ENCODE measurements around the gene ST14. TPM values are rescaled to one million over a fixed set of nuclear protein-coding genes. Genes with fewer than 3 reads are reported as not detected.

The ST14 gene
- polyA plus RNA-seq, 1 donor (not counting 4 experiments of a cell fraction or from before 2014, with no cell fraction given), result 45.8 TPM

- H3K9me1 ChIP-seq (ENCODE audit: control insufficient read depth, extremely low read depth, insufficient read depth, low read length), result no peaks in the 10 kb centered on the region
- H3K4me1 ChIP-seq (ENCODE audit: control insufficient read depth, extremely low read depth, insufficient read depth, low read length), result no peaks in the 10 kb centered on the region
- H3K27ac ChIP-seq (ENCODE audit: control insufficient read depth, insufficient read depth, low read length), result no peak overlapping the region
- H2AFZ ChIP-seq (ENCODE audit: control insufficient read depth, low read length), result no peak overlapping the region
- TF ChIP-seq EZH2 (IDR thresholded peaks at IDR 0.05; ENCODE audit: low read length) (no peak), CTCF (optimal IDR thresholded peaks at IDR 0.05 in 1 of 3, IDR thresholded peaks at IDR 0.05 in 1 of 3, conservative IDR thresholded peaks at IDR 0.05 in 1 of 3; ENCODE audit: extremely low read depth in 1 of 3, insufficient read depth in 2 of 3, low read length in 3 of 3) (no peak)
- FAIRE-seq, result no peak
- no peaks in the 10 kb centered on the region for H3K27me3 ChIP-seq (ENCODE audit: control insufficient read depth, extremely low read depth, insufficient read depth, low read length)
- no peak overlapping the region for H3K4me3 ChIP-seq (ENCODE audit: control insufficient read depth in 2 of 3, extremely low read depth in 1 of 3, insufficient read depth in 2 of 3, low read depth in 1 of 3, low read length in 3 of 3)
- dilution Hi-C loops (cut with MboI; ENCODE audit: extremely low pct_ligation_motif_present, low sequenced_read_pairs), result no loop called here
- H3K9ac ChIP-seq (ENCODE audit: control insufficient read depth, extremely low read depth, insufficient read depth, low read length), result no peak overlapping the region
- H3K79me2 ChIP-seq (ENCODE audit: control insufficient read depth, insufficient read depth, low read length), result peaks cover 4% of the 10 kb centered on the region
- H3K36me3 ChIP-seq (ENCODE audit: control insufficient read depth in 2 of 2, extremely low read depth in 1 of 2, insufficient read depth in 2 of 2, low read length in 2 of 2), result no peaks in the 10 kb centered on the region
- no peak for DNase-seq (ENCODE audit: low read depth, low spot score)
- H3K9me3 ChIP-seq (ENCODE audit: control insufficient read depth, low read depth, low read length), result no peaks in the 10 kb centered on the region
- no peak overlapping the region for H3K4me2 ChIP-seq (ENCODE audit: control insufficient read depth, extremely low read depth, insufficient read depth, low read depth, low read length)
- no peaks in the 10 kb centered on the region for H4K20me1 ChIP-seq (ENCODE audit: control insufficient read depth, extremely low read depth, insufficient read depth, low read length)
Observed at GRCh38 chr11:130246738-130247137, 87.2 kb downstream of the ST14 start.

DNA sequence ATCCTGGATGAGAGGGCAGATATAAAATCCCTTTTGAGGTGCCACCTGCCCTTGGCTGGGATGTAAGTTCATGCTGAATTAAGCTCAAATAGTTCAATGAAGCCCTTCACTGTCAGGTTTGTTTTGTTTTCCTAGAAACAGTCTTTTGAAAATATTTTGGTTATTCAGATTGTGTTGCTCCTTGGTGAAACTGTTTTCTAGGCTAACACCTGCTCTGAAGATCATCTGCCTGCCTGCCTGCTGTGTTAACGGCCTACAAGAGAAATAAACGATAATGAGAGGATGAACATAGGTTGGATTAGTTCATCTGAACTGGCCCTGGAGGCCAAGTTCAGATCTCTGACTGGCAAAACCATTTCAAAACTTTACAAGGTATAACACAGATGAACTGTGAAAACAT lies 87.7 kb downstream of the ST14 start:
- TF ChIP-seq EZH2 (IDR thresholded peaks at IDR 0.05; ENCODE audit: low read length) (no peak), CTCF (optimal IDR thresholded peaks at IDR 0.05 in 1 of 3, IDR thresholded peaks at IDR 0.05 in 1 of 3, conservative IDR thresholded peaks at IDR 0.05 in 1 of 3; ENCODE audit: extremely low read depth in 1 of 3, insufficient read depth in 2 of 3, low read length in 3 of 3) (no peak)
- H3K4me1 ChIP-seq (ENCODE audit: control insufficient read depth, extremely low read depth, insufficient read depth, low read length), result no peaks in the 10 kb centered on the region
- H3K79me2 ChIP-seq (ENCODE audit: control insufficient read depth, insufficient read depth, low read length), result peaks cover 4% of the 10 kb centered on the region
- no peak overlapping the region for H2AFZ ChIP-seq (ENCODE audit: control insufficient read depth, low read length)
- H3K9ac ChIP-seq (ENCODE audit: control insufficient read depth, extremely low read depth, insufficient read depth, low read length), result no peak overlapping the region
- H3K9me3 ChIP-seq (ENCODE audit: control insufficient read depth, low read depth, low read length), result no peaks in the 10 kb centered on the region
- dilution Hi-C loops (cut with MboI; ENCODE audit: extremely low pct_ligation_motif_present, low sequenced_read_pairs), result no loop called here
- no peaks in the 10 kb centered on the region for H3K27me3 ChIP-seq (ENCODE audit: control insufficient read depth, extremely low read depth, insufficient read depth, low read length)
- H3K27ac ChIP-seq (ENCODE audit: control insufficient read depth, insufficient read depth, low read length), result no peak overlapping the region
- no peaks in the 10 kb centered on the region for H3K9me1 ChIP-seq (ENCODE audit: control insufficient read depth, extremely low read depth, insufficient read depth, low read length)
- no peak for FAIRE-seq
- H3K4me3 ChIP-seq (ENCODE audit: control insufficient read depth in 2 of 3, extremely low read depth in 1 of 3, insufficient read depth in 2 of 3, low read depth in 1 of 3, low read length in 3 of 3), result no peak overlapping the region
- no peak for DNase-seq (ENCODE audit: low read depth, low spot score)
- H3K4me2 ChIP-seq (ENCODE audit: control insufficient read depth, extremely low read depth, insufficient read depth, low read depth, low read length), result no peak overlapping the region
- H3K36me3 ChIP-seq (ENCODE audit: control insufficient read depth in 2 of 2, extremely low read depth in 1 of 2, insufficient read depth in 2 of 2, low read length in 2 of 2), result no peaks in the 10 kb centered on the region
- H4K20me1 ChIP-seq (ENCODE audit: control insufficient read depth, extremely low read depth, insufficient read depth, low read length), result no peaks in the 10 kb centered on the region

Measured in keratinocyte (primary cell).